Measurements from ENCODE around the gene LGR4. TPM values are rescaled to one million over a fixed set of nuclear protein-coding genes. Genes with fewer than 3 reads are reported as not detected.

Gene LGR4
- total RNA-seq, 1 donor from 2014 or later = 154 TPM

DNA sequence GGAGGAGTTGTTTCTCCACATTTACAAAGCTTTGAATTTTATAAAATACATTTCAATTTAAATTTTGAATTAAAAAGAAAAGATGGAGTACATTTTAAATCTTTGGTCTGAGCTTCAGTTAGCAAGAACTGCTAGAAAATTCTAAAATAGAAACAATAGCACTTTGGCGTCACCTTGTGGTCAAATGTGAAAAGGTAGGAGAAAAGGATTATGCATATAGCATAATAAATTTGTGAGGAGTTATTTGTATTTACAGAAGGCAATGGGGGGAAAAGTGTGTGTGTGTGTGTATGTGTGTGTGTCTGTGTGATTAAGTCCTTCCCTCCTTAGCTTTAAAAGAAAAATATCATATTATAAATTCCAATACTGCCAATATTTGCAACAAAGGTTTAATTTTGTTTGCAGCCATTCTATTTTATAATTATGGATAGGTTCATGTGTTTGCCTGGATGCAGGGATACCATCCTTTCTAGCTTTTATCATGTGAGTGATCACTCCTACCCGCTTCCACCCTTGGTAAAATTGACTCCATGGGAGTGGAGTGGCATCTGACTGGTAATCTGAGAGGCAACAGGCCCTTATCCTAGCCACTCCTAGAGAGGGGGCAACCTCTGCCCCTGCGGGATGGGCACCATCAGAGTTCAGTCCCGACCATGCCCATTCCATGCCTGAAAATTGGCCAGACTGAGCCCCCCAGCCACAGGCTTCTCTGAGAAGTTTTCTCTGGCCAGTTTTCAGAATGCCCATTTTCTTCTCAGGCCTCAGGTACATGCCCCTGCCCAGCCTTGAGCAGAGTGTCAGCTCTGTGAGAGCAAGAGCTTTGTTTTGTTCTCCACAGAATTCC is 13.6 kb upstream of the LGR4 start:
- H3K27ac Mint-ChIP-seq = peak overlapping the region; percentile 81
- no peak overlapping the region for H3K4me3 Mint-ChIP-seq (ENCODE audit: low read depth)
- no peaks in the 10 kb centered on the region for H3K27me3 Mint-ChIP-seq
- TF ChIP-seq, protein P1, sequence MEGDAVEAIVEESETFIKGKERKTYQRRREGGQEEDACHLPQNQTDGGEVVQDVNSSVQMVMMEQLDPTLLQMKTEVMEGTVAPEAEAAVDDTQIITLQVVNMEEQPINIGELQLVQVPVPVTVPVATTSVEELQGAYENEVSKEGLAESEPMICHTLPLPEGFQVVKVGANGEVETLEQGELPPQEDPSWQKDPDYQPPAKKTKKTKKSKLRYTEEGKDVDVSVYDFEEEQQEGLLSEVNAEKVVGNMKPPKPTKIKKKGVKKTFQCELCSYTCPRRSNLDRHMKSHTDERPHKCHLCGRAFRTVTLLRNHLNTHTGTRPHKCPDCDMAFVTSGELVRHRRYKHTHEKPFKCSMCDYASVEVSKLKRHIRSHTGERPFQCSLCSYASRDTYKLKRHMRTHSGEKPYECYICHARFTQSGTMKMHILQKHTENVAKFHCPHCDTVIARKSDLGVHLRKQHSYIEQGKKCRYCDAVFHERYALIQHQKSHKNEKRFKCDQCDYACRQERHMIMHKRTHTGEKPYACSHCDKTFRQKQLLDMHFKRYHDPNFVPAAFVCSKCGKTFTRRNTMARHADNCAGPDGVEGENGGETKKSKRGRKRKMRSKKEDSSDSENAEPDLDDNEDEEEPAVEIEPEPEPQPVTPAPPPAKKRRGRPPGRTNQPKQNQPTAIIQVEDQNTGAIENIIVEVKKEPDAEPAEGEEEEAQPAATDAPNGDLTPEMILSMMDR (IDR thresholded peaks at IDR 0.05; ENCODE audit: unreplicated experiment) = peak; percentile 96
- peak; percentile 27 for DNase-seq (ENCODE audit: low spot score, unreplicated experiment)
- peaks cover 5% of the 10 kb centered on the region for H3K4me1 Mint-ChIP-seq (ENCODE audit: low read depth)
- peaks cover 4% of the 10 kb centered on the region for H3K9me3 Mint-ChIP-seq (ENCODE audit: low read depth)
- H3K36me3 Mint-ChIP-seq (ENCODE audit: insufficient read depth) = peaks cover 17% of the 10 kb centered on the region

DNA sequence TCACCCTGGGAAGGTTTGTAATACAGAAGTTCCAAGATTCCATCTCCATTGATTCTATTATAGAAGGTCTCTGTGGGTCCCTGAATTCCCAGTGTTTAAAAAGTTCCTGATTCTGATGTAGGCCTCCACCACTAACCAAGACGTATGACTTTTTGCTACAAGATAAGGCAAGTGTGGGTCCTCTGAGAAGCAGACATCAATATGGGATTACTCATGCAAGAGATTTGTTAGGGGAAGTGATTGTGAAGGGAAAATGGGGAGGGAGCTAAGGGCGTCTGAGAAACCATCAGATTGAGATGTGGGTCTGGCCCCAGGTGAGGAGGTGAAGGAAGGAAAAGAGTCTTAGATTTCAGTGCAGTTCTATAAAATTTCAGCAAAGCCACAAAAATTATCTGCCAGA is 10.2 kb upstream of the LGR4 start:
- H3K9me3 Mint-ChIP-seq (ENCODE audit: low read depth) = no peaks in the 10 kb centered on the region

DNA sequence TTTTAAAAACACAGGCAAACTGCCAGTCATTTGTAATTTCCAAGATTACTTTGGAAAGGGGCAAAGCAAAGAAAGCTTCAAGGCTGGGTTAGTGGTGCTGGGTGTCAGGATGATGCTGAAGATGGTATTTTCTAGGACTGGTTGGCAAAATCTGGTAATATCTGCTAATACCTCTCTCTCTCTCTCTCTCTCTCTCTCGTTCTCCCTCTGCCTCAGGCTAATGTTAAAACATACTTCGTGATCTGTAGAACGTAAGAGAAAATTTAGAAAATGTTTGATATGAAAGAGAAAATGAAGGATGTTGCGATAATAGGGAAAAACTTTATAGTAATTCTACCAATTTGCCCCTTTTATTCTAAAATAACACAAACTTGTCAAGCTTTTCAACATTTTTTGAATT is 9.4 kb upstream of the LGR4 start:
- Mint-ChIP-seq H3K27me3 (no peaks in the 10 kb centered on the region), H3K4me1 (ENCODE audit: low read depth) (peaks cover 5% of the 10 kb centered on the region), H3K36me3 (ENCODE audit: insufficient read depth) (no peaks in the 10 kb centered on the region), H3K9me3 (ENCODE audit: low read depth) (no peaks in the 10 kb centered on the region), H3K4me3 (ENCODE audit: low read depth) (no peak overlapping the region), H3K27ac (no peak overlapping the region)
- TF ChIP-seq, protein P1 (IDR thresholded peaks at IDR 0.05; ENCODE audit: unreplicated experiment) = no peak
- DNase-seq (ENCODE audit: low spot score, unreplicated experiment) = no peak

More for the DNA sequence above, 10.2 kb upstream of the LGR4 start:
- no peaks in the 10 kb centered on the region for H3K36me3 Mint-ChIP-seq (ENCODE audit: insufficient read depth)
- H3K4me3 Mint-ChIP-seq (ENCODE audit: low read depth) = no peak overlapping the region
- DNase-seq (ENCODE audit: low spot score, unreplicated experiment) = no peak
- no peak overlapping the region for H3K27ac Mint-ChIP-seq
- no peaks in the 10 kb centered on the region for H3K27me3 Mint-ChIP-seq
- peaks cover 5% of the 10 kb centered on the region for H3K4me1 Mint-ChIP-seq (ENCODE audit: low read depth)
- TF ChIP-seq, protein P1 (IDR thresholded peaks at IDR 0.05; ENCODE audit: unreplicated experiment) = no peak

DNA sequence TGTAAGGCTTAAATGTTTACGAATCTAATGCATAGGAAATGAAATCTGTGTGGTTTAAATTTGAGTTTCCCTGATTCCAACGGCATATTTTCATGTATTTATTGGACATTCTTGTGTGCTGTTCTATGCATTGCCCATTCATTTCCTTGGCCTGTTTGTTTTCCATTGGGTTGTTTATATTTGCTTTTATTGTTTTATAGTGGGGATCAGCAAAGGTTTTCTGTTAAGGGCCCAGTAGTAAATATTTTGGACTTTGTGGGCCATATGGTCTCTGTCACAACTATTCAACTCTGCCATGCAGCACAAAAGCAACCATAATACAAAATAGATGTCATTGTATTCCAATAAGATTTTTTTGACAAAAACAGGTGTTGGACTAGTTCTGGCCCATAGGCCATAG is 5.2 kb upstream of the LGR4 start:
- no peaks in the 10 kb centered on the region for H3K9me3 Mint-ChIP-seq (ENCODE audit: low read depth)

DNA sequence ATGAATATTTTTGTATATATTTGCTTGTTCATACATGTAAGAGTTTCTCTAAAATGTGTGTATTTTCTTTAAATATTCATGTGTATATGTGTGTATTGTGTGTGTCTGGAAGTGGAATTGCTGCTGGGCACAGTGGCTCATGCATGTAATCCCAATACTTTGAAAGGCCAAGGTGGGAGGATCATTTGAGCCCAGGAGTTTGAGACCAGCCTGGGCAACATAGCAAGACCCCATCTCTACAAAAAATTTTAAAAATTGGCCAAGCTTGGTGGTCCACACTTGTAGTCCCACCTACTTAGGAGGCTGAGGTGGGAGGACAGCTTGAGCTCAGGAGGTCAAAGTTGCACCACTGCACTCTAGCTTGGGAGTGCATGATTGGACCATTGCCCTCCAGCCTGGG is 4.7 kb upstream of the LGR4 start:
- no peak for DNase-seq (ENCODE audit: low spot score, unreplicated experiment)
- peaks cover 3% of the 10 kb centered on the region for H3K4me1 Mint-ChIP-seq (ENCODE audit: low read depth)
- no peaks in the 10 kb centered on the region for H3K36me3 Mint-ChIP-seq (ENCODE audit: insufficient read depth)
- no peaks in the 10 kb centered on the region for H3K27me3 Mint-ChIP-seq
- TF ChIP-seq, protein P1 (IDR thresholded peaks at IDR 0.05; ENCODE audit: unreplicated experiment) = no peak
- no peaks in the 10 kb centered on the region for H3K9me3 Mint-ChIP-seq (ENCODE audit: low read depth)
- no peak overlapping the region for H3K4me3 Mint-ChIP-seq (ENCODE audit: low read depth)
- H3K27ac Mint-ChIP-seq = no peak overlapping the region

More for the DNA sequence above, 5.2 kb upstream of the LGR4 start:
- TF ChIP-seq, protein P1 (IDR thresholded peaks at IDR 0.05; ENCODE audit: unreplicated experiment) = no peak
- DNase-seq (ENCODE audit: low spot score, unreplicated experiment) = no peak
- Mint-ChIP-seq H3K4me1 (ENCODE audit: low read depth) (peaks cover 5% of the 10 kb centered on the region), H3K27ac (no peak overlapping the region), H3K36me3 (ENCODE audit: insufficient read depth) (no peaks in the 10 kb centered on the region), H3K27me3 (no peaks in the 10 kb centered on the region), H3K4me3 (ENCODE audit: low read depth) (no peak overlapping the region)
